ENCODE results near the gene GPR107.

The GPR107 gene

DNA sequence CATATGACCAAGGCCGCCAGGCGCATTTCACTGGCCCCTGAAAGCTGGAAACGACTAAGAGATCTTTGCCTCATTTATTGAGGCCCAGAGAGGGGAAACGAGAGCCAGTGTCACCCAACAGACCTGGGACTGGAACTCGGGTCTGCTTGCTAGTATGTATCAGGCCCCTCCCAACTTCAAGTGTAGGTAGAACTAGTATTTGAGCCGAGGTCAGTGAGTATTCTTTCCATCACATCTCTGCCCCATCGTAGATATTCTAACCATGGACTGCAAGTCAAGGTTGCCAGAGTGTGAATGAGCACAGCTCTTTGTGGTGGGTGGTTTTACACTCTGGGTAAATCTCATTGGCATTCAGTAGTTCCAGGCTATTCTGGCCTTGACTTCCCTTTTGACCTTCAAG lies 42.2 kb downstream of the GPR107 start:
- no peak for ATAC-seq
- TF ChIP-seq, protein P1, sequence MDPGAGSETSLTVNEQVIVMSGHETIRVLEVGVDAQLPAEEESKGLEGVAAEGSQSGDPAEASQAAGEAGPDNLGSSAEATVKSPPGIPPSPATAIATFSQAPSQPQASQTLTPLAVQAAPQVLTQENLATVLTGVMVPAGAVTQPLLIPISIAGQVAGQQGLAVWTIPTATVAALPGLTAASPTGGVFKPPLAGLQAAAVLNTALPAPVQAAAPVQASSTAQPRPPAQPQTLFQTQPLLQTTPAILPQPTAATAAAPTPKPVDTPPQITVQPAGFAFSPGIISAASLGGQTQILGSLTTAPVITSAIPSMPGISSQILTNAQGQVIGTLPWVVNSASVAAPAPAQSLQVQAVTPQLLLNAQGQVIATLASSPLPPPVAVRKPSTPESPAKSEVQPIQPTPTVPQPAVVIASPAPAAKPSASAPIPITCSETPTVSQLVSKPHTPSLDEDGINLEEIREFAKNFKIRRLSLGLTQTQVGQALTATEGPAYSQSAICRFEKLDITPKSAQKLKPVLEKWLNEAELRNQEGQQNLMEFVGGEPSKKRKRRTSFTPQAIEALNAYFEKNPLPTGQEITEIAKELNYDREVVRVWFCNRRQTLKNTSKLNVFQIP (CRISPR knock-in tag; IDR thresholded peaks at IDR 0.05; ENCODE audit: borderline replicate concordance, low read depth) = no peak

DNA sequence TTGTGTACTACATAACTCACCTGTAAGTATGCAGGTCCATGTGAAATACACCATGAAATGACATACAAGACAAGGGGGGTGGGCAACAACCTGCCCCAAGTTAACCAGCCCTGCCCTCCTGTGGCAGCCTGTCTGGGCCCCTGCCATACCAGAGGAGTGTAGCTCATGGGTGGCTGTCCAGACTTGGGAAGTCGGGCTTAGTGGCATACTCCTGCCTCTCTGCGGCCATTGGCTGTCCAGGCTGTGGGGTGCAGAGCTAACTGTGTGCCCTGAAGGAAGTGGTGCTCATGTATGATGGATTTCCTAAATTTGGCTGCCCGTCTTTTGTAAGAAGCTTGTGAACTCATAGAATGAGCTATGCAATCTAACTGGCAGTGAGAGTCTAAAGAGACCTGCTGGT lies 47.0 kb downstream of the GPR107 start:
- TF ChIP-seq CREB5 (CRISPR knock-in tag; IDR thresholded peaks at IDR 0.05; ENCODE audit: low read depth) (no peak), TCF4 (CRISPR knock-in tag; IDR thresholded peaks at IDR 0.05; ENCODE audit: borderline replicate concordance) (no peak), SNAI2 (CRISPR knock-in tag; IDR thresholded peaks at IDR 0.05) (no peak), PPARA (CRISPR knock-in tag; IDR thresholded peaks at IDR 0.05; ENCODE audit: borderline replicate concordance) (no peak)
- no peak for ATAC-seq

GRCh38 chr9:130101915-130102314 lies 48.2 kb downstream of the GPR107 start:
- no peak for ATAC-seq
- TF ChIP-seq ESRRG (CRISPR knock-in tag; IDR thresholded peaks at IDR 0.05) (no peak), ISL1 (CRISPR knock-in tag; IDR thresholded peaks at IDR 0.05) (no peak), ZFP30 (CRISPR knock-in tag; IDR thresholded peaks at IDR 0.05) (no peak), ZC3H10 (CRISPR knock-in tag; IDR thresholded peaks at IDR 0.05) (no peak), ARNTL (CRISPR knock-in tag; IDR thresholded peaks at IDR 0.05; ENCODE audit: borderline replicate concordance, low read depth) (no peak), OSR1 (CRISPR knock-in tag; IDR thresholded peaks at IDR 0.05) (no peak)

DNA sequence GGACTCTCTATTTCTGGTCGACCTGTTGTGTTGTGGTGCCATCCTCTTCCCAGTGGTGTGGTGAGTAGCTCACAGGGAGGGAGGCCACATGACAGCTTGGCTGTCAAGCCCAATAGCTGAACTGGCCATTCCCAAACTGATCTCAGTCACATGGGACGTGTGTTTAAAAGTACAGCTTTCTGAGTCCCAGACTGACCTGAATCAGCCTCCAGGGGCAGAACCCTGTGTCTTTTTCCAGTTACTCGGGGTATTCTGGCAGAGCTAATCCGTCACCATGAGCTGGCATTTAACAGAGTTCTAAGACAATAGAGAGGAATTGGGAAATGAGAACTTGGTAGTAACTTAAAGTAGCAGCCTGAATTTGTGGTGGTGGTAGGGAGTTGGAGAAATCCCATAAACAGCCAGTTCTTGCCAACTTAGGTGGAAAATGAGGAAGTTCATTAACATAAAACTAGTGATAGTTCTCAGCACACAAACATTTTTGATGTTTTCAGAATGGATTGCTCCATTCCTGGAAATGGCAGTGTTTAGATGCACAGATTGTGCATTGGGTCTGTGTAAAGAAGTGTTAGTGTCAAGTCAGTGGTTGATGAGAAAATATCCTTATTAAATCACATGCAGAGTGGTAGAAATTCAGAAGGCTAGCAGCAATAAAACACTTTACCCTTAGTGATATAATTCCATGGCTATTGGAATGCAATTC lies 50.9 kb downstream of the GPR107 start:
- ATAC-seq = no peak
- TF ChIP-seq SNAI2 (CRISPR knock-in tag; IDR thresholded peaks at IDR 0.05) (no peak), TOX (CRISPR knock-in tag; IDR thresholded peaks at IDR 0.05; ENCODE audit: borderline replicate concordance) (no peak), ISL1 (CRISPR knock-in tag; IDR thresholded peaks at IDR 0.05) (no peak), PPARA (CRISPR knock-in tag; IDR thresholded peaks at IDR 0.05; ENCODE audit: borderline replicate concordance) (no peak), ZNF70 (CRISPR knock-in tag; IDR thresholded peaks at IDR 0.05) (no peak), ESRRG (CRISPR knock-in tag; IDR thresholded peaks at IDR 0.05) (no peak), CREB5 (CRISPR knock-in tag; IDR thresholded peaks at IDR 0.05; ENCODE audit: low read depth) (no peak), GLIS3 (CRISPR knock-in tag; IDR thresholded peaks at IDR 0.05) (no peak), ZC3H10 (CRISPR knock-in tag; IDR thresholded peaks at IDR 0.05) (no peak)

GRCh38 chr9:130106860-130107233 lies 53.1 kb downstream of the GPR107 start:
- ATAC-seq = peak; percentile 25
- TF ChIP-seq ZNF565 (CRISPR knock-in tag; conservative IDR thresholded peaks at IDR 0.05; ENCODE audit: low read depth) = no peak

- ATAC-seq = peak; percentile 88
- TF ChIP-seq OSR1 (CRISPR knock-in tag; IDR thresholded peaks at IDR 0.05) (no peak), ZNF70 (CRISPR knock-in tag; IDR thresholded peaks at IDR 0.05) (no peak), ISL1 (CRISPR knock-in tag; IDR thresholded peaks at IDR 0.05) (no peak), ZC3H10 (CRISPR knock-in tag; IDR thresholded peaks at IDR 0.05) (no peak), SNAI2 (CRISPR knock-in tag; IDR thresholded peaks at IDR 0.05) (no peak), TCF4 (CRISPR knock-in tag; IDR thresholded peaks at IDR 0.05; ENCODE audit: borderline replicate concordance) (no peak), CSDC2 (CRISPR knock-in tag; IDR thresholded peaks at IDR 0.05) (no peak), ZNF8 (CRISPR knock-in tag; IDR thresholded peaks at IDR 0.05) (no peak), CSRNP3 (CRISPR knock-in tag; IDR thresholded peaks at IDR 0.05) (no peak), ARNTL (CRISPR knock-in tag; IDR thresholded peaks at IDR 0.05; ENCODE audit: borderline replicate concordance, low read depth) (no peak), TOX (CRISPR knock-in tag; IDR thresholded peaks at IDR 0.05; ENCODE audit: borderline replicate concordance) (no peak), PPARA (CRISPR knock-in tag; IDR thresholded peaks at IDR 0.05; ENCODE audit: borderline replicate concordance) (no peak), ZFP3 (CRISPR knock-in tag; IDR thresholded peaks at IDR 0.05) (no peak), BACH2 (CRISPR knock-in tag; IDR thresholded peaks at IDR 0.05; ENCODE audit: borderline replicate concordance) (no peak), ZFP30 (CRISPR knock-in tag; IDR thresholded peaks at IDR 0.05) (no peak)
- TF ChIP-seq, protein P1 (CRISPR knock-in tag; IDR thresholded peaks at IDR 0.05; ENCODE audit: borderline replicate concordance, low read depth) = no peak
Measured at GRCh38 chr9:130107234-130107861, 53.6 kb downstream of the GPR107 start.
